T-helper 1 cell treated with Interleukin-12 subunit alpha and Interleukin-12 subunit beta and Interleukin-4 antibody, amounts not matched to agents 30 μg/mL and 1 μg/mL, for 36 hours (primary cell): ENCODE data around the gene RASA3.

Experiments
- H3K27ac Mint-ChIP-seq: one replicate; pipeline ENCODE4 v1.8.0; 2021; ENCODE audit warnings: mild to moderate bottlenecking, mixed read lengths
- H3K27me3 Mint-ChIP-seq: one replicate; pipeline ENCODE4 v1.8.0; 2021; ENCODE audit warnings: low read depth, mixed read lengths
- H3K36me3 Mint-ChIP-seq: one replicate; pipeline ENCODE4 v1.8.0; 2021; ENCODE audit warnings: low read depth, mixed read lengths
- H3K4me1 Mint-ChIP-seq: one replicate; pipeline ENCODE4 v1.8.0; 2021; ENCODE audit warnings: low read depth, mixed read lengths
- H3K4me3 Mint-ChIP-seq: one replicate; pipeline ENCODE4 v1.8.0; 2021; ENCODE audit warnings: mild to moderate bottlenecking, moderate library complexity, mixed read lengths
- H3K9me3 Mint-ChIP-seq: one replicate; pipeline ENCODE4 v1.8.0; 2021; ENCODE audit warnings: mixed read lengths

Gene RASA3

DNA sequence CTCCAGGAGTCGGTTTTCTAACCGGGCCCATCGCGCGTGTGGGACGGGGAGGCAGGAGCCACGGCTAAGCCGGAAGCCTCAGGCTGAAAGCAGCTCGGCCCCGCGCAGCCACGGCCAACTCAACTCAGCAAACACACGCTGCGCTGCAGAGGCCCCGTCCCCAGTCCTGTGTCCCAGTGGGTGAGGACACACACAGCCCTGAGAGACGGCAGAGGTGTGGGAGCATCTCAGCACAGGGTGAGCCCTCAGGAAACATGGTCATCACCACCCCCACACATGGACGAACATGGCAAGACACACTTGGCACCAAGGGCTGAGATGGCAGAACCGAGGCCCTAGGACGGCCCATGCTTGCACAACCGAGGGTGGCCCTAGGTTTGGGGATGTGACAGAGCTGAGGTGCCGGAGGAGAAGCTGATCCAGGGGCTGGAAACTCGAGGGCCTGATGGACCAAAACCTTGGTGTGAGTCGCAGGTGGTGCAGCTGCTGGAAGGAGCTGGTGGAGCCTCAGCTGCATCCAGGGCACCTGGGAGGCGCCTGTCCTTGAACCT is 129.6 kb downstream of the RASA3 start:
- Mint-ChIP-seq H3K4me3 (no peak overlapping the region), H3K27me3 (no peaks in the 10 kb centered on the region), H3K36me3 (peaks cover 17% of the 10 kb centered on the region), H3K4me1 (no peaks in the 10 kb centered on the region), H3K9me3 (no peaks in the 10 kb centered on the region), H3K27ac (no peak overlapping the region)

DNA sequence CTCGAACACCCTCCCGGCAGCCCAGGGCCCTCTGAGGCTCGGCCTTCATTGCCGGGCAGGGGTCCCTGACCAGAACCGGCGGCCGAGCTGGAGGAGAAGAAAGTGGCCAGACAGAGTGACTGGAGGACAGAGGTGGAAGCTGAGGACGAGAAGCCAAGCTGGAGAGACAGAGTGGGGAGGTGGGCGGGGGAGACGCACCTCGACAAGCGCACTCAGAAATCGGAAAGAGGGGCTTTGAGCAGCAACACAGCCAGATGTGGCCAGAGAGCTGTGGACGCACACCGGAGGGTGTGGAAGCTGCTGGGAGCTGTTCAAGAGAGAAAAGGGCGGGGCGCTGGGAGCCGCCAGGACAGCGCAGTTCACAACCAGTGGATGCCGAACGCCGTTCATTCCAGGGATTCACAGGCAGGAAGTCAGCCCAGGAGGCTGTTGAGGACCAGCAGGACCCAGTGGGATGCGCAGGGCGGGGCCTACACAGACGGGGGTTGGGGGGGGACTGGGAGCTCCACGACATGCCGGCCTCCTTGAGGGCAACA is 130.3 kb downstream of the RASA3 start:
- H3K9me3 Mint-ChIP-seq = no peaks in the 10 kb centered on the region
- H3K36me3 Mint-ChIP-seq = peaks cover 20% of the 10 kb centered on the region
- H3K27ac Mint-ChIP-seq = no peak overlapping the region
- H3K4me1 Mint-ChIP-seq = no peaks in the 10 kb centered on the region
- H3K4me3 Mint-ChIP-seq = no peak overlapping the region
- no peaks in the 10 kb centered on the region for H3K27me3 Mint-ChIP-seq

DNA sequence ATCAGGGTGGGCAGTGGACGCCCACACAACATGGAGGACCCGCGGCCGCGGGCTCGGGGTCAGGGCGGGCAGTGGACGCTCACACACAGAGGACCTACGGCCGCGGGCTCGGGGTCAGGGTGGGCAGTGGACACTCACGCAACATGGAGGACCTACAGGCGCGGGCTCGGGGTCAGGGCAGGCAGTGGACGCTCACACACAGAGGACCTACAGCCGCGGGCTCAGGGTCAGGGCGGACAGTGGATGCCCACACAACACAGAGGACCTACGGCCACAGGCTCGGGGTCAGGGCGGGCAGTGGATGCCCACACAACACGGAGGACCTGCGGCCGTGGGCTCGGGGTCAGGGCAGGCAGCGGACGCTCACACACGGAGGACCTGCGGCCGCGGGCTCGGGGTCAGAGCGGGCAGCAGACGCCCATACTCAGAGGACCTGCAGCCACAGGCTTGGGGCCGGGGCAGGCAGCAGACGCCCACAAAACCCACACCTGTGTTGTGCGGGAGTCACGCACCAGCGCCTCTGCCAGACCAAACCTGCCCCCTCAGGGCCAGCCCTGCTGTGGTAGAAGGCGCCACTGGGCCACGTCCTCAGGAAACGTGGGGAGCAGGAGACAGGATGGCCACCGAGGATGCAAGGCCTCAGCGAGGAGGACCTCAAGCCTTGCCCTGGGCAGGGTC is 131.0 kb downstream of the RASA3 start:
- H3K27ac Mint-ChIP-seq = no peak overlapping the region
- H3K4me3 Mint-ChIP-seq = no peak overlapping the region
- H3K27me3 Mint-ChIP-seq = no peaks in the 10 kb centered on the region
- H3K36me3 Mint-ChIP-seq = peaks cover 21% of the 10 kb centered on the region
- no peaks in the 10 kb centered on the region for H3K9me3 Mint-ChIP-seq
- no peaks in the 10 kb centered on the region for H3K4me1 Mint-ChIP-seq

DNA sequence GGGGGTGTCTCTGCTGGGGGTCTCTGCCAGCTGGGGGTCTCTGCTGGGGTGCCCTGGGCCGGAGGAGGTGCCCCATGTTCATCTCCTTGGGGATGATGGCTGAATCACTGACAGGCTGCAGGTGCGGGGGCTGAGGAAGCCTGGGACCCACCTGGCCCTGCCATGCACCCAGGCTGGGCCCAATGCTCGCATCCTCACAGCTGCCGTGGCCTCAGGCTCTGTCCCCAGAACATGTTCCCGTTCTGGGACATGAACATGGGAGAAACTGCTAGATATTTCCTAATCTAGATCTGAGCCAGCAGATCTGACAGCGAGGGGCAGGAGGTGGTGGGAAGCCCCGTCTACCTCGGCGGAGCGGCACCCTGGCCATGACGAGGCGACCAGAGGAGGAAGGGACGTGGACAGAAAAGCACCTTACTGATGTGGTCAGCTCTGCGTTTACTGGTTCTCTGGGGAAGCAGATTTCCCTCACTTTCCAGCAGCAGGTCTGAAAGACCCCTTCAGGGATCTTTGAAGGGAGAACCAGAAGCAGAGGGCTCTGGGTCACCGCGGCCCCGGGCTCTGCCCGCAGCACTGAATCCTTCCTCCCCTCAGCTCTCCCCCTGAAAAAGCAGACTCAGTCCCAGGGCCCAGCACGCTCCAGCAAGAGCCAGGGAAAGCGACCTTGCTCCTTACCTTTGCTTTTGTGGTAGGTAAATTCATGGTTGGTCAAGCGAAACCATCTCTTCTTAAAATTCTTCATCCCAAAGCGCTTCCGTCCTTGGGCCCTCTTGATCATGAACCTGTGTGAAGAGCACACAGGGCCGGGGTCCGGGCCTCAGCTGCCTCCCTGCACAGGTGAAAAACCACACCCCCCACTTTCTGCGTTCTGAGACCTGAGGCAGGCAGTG is 132.0 kb downstream of the RASA3 start:
- Mint-ChIP-seq H3K4me1 (no peaks in the 10 kb centered on the region), H3K36me3 (peaks cover 21% of the 10 kb centered on the region), H3K9me3 (no peaks in the 10 kb centered on the region), H3K4me3 (no peak overlapping the region), H3K27ac (no peak overlapping the region), H3K27me3 (no peaks in the 10 kb centered on the region)

DNA sequence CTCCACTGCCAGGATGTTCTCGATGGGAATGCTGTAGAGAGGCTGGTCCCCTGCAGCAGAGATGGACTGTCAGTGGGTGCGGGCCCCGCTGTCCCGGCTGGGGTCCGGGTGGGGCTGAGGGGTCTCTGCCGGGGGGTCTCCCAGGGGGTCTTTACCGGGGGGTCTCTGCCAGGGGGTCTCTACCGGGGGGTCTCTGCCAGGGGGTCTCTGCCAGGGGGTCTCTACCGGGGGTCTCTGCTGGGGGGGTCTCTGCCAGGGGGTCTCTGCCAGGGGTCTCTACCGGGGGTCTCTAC is 132.9 kb downstream of the RASA3 start:
- Mint-ChIP-seq H3K9me3 (no peaks in the 10 kb centered on the region), H3K27ac (no peak overlapping the region), H3K4me1 (no peaks in the 10 kb centered on the region), H3K4me3 (no peak overlapping the region), H3K27me3 (no peaks in the 10 kb centered on the region), H3K36me3 (peaks cover 19% of the 10 kb centered on the region)

DNA sequence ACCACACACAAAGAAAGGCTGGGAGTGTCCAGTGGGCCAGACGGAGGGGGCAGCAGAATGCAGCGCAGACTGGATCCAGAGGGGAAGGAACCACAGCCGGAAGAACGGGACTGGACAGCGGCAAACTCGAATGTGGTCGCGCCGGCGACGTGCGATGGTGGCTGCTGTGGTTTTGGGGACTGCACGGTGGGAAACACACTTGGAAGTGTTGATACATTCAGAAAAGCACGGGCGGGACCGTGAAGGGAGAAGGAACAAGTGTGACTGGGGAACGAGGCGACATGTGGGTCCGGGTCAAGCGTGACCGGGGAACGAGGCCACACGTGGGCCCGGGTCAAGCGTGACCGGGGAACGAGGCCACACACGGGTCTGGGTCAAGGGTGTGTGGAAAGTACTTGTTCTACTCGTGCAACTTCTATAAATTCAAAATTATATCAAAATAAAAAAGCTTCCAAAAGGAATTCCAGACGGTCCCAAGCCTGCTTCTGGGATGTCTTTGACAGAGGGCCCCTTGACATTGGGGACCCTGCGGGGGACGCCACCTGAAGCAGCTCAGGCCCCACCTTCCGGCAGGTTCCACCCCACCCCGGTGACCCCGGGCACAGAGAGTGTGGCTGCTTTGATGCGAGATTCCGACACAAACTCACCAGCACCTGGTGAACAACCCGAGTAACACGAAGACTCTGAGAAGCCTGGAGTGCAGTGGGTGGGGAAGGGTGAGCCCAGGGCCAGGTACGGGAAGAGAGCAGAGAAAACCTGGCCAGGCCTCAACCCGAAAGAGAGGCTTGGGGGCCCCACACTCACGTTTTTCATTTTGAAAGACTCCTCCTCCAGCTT is 133.4 kb downstream of the RASA3 start:
- Mint-ChIP-seq H3K36me3 (peaks cover 23% of the 10 kb centered on the region), H3K4me1 (no peaks in the 10 kb centered on the region), H3K4me3 (no peak overlapping the region), H3K9me3 (no peaks in the 10 kb centered on the region), H3K27ac (no peak overlapping the region), H3K27me3 (no peaks in the 10 kb centered on the region)

DNA sequence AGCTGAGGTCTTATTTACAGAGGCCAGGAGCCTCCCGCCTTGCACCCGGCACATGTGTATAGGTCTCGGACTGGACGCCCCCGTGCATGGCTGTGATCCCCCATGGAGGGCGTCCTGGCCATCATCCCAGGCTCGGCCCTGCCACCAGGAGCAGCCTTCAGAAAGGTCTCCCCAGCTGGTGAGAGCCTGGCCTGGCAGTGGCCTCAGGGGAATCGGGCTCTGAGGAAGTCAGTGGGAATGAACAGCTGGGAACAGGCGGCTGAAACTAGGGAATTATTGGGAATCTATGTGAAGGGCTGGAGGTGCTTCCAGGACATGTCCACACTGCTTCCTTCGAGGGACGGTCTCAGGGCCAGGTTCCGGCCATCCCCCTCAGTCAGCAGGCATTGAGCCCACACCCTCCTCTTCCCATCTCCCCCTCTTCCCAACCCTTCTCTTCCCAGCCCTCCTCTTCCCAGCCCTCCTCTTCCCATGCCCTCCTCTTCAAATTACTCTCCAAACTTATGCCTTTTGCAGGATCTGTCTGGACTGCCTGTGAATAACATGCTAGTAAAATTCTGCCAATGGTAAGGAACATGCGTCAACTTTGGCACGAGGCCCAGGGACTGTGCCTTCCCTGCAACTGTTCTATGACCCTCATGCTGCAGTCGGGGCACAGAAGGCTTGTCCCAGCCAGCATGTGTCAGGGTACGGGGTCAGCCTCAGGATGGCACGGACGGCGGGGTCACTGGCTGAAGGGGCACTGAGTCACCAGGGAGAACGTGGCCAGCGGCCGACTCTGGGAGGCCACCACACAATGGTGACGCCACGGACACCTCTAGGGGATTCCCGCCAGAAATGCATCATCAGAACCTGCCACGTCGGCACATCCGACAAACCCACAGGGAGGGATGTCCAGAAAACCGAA is 134.3 kb downstream of the RASA3 start:
- H3K36me3 Mint-ChIP-seq = peaks cover 23% of the 10 kb centered on the region
- H3K4me3 Mint-ChIP-seq = no peak overlapping the region
- H3K27ac Mint-ChIP-seq = peak overlapping the region; percentile 49
- no peaks in the 10 kb centered on the region for H3K4me1 Mint-ChIP-seq
- H3K27me3 Mint-ChIP-seq = no peaks in the 10 kb centered on the region
- no peaks in the 10 kb centered on the region for H3K9me3 Mint-ChIP-seq

DNA sequence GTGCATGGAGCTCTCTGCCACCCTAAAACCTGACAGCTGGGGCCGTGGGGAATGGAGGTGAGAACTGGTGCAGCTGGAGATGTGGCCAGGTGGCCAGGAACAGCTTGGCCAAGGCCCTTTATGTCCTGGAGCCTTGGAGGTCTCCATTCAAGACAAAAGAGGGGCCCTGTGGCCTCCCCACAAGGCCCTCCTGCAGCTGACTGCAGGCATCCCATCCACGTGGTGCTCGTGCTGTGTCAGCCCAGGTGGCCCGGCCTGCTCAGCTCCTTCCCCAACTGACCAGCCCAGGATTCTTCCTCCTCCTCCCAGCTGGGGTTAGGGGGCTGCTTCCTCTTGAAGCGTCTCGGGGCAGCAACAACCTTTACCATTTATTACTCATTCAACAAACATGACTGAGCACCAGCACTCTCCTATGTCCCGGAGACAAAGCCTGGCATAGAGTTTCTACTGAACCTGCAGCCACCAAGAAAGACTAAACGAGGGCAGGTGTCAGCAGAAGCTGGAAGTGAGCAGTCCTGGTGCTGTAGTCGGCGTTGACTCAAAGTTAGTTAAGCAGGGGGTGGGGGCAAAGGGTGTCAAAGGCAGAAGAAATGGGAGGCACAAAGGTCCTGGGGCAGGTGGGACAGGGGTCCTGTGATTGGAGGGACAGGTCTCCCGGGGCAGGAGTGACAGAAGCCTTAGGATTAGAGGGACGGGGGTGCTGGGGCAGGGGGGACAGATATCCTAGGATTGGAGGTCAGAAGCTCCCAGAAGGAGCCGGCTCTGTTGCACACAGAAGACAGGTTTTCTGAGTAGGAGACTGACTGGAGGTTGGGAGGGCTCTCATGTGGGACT is 135.3 kb downstream of the RASA3 start:
- no peak overlapping the region for H3K27ac Mint-ChIP-seq
- no peaks in the 10 kb centered on the region for H3K27me3 Mint-ChIP-seq
- H3K4me3 Mint-ChIP-seq = no peak overlapping the region
- peaks cover 30% of the 10 kb centered on the region for H3K36me3 Mint-ChIP-seq
- no peaks in the 10 kb centered on the region for H3K4me1 Mint-ChIP-seq
- H3K9me3 Mint-ChIP-seq = no peaks in the 10 kb centered on the region

DNA sequence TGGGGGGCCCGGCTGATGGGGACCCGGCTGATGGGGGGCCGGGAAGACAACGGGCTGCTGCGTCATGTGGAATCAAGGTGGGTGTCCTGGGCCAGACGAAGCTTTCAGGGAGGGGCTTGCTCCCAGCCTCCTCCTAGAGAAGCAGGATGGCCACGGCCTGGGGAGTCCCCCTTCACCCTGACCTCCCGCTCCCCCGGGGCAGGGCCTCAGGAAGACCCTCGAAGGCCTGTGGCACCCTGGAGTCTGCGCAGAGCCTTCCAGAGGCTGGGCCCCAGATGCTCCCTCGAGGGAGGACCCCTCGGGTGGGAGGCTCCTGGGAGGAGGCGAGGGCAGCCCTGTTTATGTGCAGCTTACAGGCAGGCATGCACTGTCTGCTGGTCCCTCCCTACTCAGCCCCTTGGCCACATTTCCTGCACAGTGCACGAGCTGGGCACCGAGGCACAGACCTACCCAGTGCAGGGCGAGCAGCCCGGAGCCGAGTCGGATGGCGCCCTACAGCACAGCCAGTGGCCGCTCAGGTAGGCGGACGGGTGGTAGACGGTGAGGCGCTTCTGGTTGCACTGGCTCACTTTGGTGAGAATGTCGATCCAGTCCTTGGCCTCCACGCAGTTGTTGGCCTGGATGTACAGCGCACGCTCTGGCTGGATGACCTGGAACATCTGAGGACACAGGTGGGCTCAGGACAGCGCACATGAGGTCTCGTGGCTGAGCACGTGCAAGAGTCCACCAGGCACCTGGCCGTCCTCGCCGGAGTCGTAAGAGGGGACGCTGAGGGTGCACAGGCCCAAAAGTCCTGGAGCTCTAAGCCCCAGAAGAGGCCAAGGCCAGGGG is 136.1 kb downstream of the RASA3 start:
- H3K36me3 Mint-ChIP-seq = peaks cover 37% of the 10 kb centered on the region
- peaks cover 3% of the 10 kb centered on the region for H3K4me1 Mint-ChIP-seq
- H3K9me3 Mint-ChIP-seq = peaks cover 3% of the 10 kb centered on the region
- H3K4me3 Mint-ChIP-seq = no peak overlapping the region
- H3K27me3 Mint-ChIP-seq = no peaks in the 10 kb centered on the region
- no peak overlapping the region for H3K27ac Mint-ChIP-seq

DNA sequence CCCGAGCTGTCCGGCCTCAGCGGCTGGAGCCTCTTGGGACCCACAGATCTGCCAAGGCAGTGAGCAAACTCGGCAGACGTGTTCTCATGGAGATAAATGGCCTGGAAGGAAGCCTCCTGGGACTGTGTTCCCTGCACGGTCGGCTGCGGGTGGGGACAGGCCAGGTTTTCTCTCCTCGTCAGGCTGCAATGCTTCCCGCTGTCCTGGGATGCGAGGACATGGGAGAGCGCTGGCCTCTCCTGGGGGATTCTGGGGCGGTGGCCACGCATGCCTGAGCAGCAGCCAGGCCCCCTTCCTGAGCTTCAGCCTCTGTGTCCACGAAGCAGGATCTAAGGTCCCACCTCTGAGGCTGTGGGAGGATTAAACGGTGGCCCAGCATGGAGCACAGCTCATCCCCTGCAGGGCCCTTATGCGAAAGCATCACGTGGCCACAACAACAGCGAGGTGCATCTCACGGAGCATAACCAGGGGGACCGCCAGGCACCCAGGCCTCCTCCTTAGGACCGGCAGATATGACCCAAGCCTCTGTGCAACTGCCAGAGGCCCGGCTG is 137.3 kb downstream of the RASA3 start:
- Mint-ChIP-seq H3K27ac (no peak overlapping the region), H3K27me3 (no peaks in the 10 kb centered on the region), H3K4me1 (peaks cover 3% of the 10 kb centered on the region), H3K36me3 (peaks cover 45% of the 10 kb centered on the region), H3K9me3 (peaks cover 3% of the 10 kb centered on the region), H3K4me3 (no peak overlapping the region)

DNA sequence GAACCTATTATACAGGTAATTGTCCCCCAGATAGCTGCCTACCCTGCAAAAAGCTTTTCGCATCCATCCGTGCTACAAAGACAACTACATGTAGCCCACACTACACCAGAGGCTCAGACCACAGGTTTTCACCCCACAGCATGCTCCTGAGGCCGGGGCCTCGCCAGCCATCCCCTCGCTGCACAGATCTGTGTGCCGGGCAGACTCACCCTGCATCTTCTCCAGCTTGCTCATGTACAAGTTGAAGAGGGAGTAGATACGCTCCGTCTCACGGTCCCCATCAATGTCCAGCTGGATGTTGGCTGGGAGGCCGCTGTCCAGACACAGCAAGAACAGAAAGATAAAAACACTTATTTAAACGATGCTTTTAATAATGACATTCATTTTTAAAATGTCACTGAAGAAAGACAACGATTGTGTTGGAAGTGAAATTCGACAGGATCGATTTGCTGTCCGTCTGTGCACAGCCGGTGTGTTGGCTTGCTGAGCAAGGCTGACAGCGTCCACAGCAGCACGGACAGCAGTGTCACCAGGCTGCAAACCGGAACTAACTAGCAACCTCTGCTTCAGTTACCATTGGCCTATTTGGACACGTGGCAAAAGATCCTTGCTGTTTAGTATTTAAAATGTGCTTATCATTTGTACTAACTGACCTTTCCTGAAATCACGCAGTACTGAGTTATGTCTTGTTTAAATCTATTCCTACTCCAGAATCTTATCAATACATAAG is 140.0 kb downstream of the RASA3 start:
- Mint-ChIP-seq H3K27me3 (no peaks in the 10 kb centered on the region), H3K4me3 (no peak overlapping the region), H3K36me3 (peaks cover 53% of the 10 kb centered on the region), H3K27ac (no peak overlapping the region), H3K9me3 (peaks cover 3% of the 10 kb centered on the region), H3K4me1 (peaks cover 6% of the 10 kb centered on the region)
